Progenitor cell of endocrine pancreas (in vitro differentiated cells): ENCODE measurements around the gene SLC35B4. TPM values are rescaled to one million over a fixed set of nuclear protein-coding genes. Genes with fewer than 3 reads are reported as not detected.
"Not testable (repeated sequence)": the region's sequence is repeated elsewhere in the genome, so short reads cannot be mapped to it uniquely, and the experiment has no call there.

ENCODE experiments used
- DNase-seq: peaks from one replicate; pipeline ENCODE4 v3.0.0; 2021; ENCODE audit warnings: low spot score; ENCODE audit not compliant: unreplicated experiment
- H3K27ac Mint-ChIP-seq: 2 replicates; pipeline ENCODE4 v1.8.0; 2021; ENCODE audit warnings: mild to moderate bottlenecking, moderate library complexity, mixed read lengths
- H3K27me3 Mint-ChIP-seq: 2 replicates; pipeline ENCODE4 v1.8.0; 2021; ENCODE audit warnings: mixed read lengths
- H3K36me3 Mint-ChIP-seq: 2 replicates; pipeline ENCODE4 v1.8.0; 2022; ENCODE audit warnings: mixed read lengths; ENCODE audit not compliant: insufficient read depth
- H3K4me1 Mint-ChIP-seq: 2 replicates; pipeline ENCODE4 v1.8.0; 2021; ENCODE audit warnings: low read depth, mixed read lengths
- H3K4me3 Mint-ChIP-seq: 2 replicates; pipeline ENCODE4 v1.8.0; 2021; ENCODE audit warnings: low read depth, mild to moderate bottlenecking, moderate library complexity, mixed read lengths
- H3K9me3 Mint-ChIP-seq: 2 replicates; pipeline ENCODE4 v1.8.0; 2021; ENCODE audit warnings: low read depth, mixed read lengths
- total RNA-seq: library from RNA; stranded (reverse); gene quantifications from 2 replicates; pipeline ENCODE4 v1.2.1, GENCODE V29; 2021
- TF ChIP-seq, protein P1 (sequence below): fragments of 200-600 bp; sonication (generic); IDR thresholded peaks from one replicate; pipeline ENCODE4 v1.5.0; 2021; ENCODE audit warnings: antibody characterized with exemption, mild to moderate bottlenecking; ENCODE audit not compliant: unreplicated experiment

The SLC35B4 gene
- total RNA-seq, 1 donor from 2014 or later, result 34.2 TPM

DNA sequence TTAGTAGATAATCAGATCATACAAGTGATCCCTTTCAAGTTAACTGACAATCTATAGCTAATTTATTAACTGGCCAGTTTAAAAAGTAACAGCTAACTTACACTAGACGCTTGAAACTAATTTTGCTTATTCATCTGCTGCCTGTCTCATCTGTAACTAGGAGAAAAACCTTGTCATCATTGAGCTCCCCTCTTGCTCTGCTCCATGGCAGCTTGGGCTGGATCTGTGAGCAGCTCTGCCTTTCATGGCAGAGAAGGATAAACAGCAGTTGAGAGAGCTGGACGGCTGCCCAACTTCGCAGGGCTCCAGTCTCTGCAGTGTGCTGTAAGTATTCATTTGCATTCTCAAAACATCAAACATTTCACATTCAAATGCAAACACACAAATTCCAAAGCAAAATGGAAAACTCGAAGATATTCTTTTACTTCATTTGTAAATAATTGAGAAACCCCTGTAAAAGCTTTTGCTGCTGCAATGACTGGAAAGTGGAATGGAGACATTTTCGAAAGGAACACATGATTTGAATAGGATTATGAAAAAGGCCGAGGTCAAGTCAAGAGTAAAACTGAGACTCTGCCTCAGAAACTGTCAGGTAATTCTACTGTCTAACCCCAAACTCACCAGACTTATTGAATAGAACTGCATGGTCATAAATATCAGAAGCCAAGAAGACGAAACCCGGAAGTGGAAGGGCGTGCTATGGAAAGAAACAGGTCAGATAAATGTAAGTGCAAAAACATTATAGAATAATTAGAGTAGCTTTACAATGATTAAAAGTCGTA, 17.6 kb downstream of the SLC35B4 start:
- no peak for DNase-seq
- peaks cover 2% of the 10 kb centered on the region for H3K9me3 Mint-ChIP-seq
- no peak overlapping the region for H3K27ac Mint-ChIP-seq
- H3K27me3 Mint-ChIP-seq, result no peaks in the 10 kb centered on the region
- H3K36me3 Mint-ChIP-seq, result peaks cover 35% of the 10 kb centered on the region
- TF ChIP-seq, protein P1, sequence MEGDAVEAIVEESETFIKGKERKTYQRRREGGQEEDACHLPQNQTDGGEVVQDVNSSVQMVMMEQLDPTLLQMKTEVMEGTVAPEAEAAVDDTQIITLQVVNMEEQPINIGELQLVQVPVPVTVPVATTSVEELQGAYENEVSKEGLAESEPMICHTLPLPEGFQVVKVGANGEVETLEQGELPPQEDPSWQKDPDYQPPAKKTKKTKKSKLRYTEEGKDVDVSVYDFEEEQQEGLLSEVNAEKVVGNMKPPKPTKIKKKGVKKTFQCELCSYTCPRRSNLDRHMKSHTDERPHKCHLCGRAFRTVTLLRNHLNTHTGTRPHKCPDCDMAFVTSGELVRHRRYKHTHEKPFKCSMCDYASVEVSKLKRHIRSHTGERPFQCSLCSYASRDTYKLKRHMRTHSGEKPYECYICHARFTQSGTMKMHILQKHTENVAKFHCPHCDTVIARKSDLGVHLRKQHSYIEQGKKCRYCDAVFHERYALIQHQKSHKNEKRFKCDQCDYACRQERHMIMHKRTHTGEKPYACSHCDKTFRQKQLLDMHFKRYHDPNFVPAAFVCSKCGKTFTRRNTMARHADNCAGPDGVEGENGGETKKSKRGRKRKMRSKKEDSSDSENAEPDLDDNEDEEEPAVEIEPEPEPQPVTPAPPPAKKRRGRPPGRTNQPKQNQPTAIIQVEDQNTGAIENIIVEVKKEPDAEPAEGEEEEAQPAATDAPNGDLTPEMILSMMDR, result no peak
- no peaks in the 10 kb centered on the region for H3K4me1 Mint-ChIP-seq
- H3K4me3 Mint-ChIP-seq, result no peak overlapping the region

DNA sequence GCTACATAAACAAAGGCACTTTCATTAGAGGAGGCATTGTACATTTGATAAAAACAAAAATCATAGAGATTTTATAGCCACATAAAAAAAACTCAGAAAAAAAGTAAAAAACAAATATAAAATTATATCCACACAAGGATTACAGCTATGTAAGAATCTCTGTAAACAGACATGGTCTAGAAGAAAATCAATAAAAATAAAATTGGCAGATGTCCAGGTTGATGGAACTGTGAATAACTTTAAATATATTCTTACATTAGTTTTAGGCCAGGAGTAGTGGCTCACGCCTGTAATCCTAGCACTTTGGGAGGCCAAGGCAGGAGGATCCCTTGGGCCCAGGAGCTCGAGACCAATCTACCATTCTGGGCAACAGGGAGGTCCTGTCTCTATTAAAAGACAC, 19.2 kb downstream of the SLC35B4 start:
- Mint-ChIP-seq H3K4me3 (no peak overlapping the region), H3K36me3 (peaks cover 39% of the 10 kb centered on the region), H3K27ac (no peak overlapping the region), H3K4me1 (peaks cover 4% of the 10 kb centered on the region), H3K9me3 (peaks cover 2% of the 10 kb centered on the region), H3K27me3 (no peaks in the 10 kb centered on the region)
- DNase-seq, result no peak
- TF ChIP-seq, protein P1, result no peak

DNA sequence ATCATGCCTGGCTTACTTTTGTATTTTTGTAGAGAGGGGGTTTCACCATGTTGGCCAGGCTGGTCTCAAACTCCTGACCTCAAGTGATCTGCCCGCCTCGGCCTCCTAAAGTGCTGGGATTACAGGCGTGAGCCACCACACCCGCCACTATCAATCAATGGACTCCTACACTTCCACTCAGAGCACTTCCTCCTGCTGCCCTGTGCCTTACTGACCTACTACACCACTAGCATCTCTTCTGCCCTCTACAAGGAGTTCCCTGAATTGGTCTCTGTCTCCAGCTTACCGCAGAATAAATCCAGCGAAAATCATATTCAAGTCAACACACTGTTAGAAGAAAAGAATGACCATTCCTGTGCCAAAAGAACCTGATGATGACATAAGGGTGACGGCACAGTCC, 20.7 kb downstream of the SLC35B4 start:
- DNase-seq, H3K9me3 Mint-ChIP-seq, H3K27me3 Mint-ChIP-seq, H3K27ac Mint-ChIP-seq, H3K4me1 Mint-ChIP-seq, H3K4me3 Mint-ChIP-seq: not testable (repeated sequence)
- H3K36me3 Mint-ChIP-seq, result peaks cover 39% of the 10 kb centered on the region

DNA sequence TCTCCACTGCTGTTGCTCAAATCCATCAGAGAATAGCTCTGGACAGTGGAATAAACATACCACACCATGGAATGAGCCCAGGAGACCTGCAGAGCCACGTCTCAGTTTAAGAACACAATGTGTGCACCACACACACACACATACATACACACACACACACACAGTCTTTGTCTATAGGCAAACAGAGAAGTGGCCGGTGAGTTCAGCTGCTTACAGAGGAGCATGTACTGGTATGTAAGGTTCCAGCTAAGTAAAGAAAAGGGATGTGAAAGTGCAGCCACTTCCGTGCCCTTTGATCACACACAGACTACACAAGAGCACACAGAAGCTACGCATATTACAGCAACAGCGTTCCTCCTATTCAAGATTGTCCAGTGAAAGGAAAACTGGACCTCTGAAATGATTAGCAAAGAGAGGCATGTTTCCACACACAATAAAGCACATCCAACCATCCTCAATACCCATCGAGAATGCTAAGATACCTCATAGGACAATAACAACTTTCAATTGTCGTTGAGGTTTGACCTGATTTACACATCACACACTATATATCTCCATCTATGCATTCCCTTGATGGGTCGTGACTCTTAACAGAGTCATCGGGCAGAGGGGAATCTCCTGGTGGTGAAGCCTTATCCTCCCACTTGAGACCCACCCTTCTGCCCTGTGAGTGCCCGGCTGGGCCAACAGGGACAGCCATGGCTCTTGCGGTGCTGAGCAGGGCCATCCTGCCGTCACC, 23.6 kb downstream of the SLC35B4 start:
- peaks cover 13% of the 10 kb centered on the region for H3K4me1 Mint-ChIP-seq
- no peak overlapping the region for H3K27ac Mint-ChIP-seq
- peaks cover 34% of the 10 kb centered on the region for H3K36me3 Mint-ChIP-seq
- TF ChIP-seq, protein P1, result no peak
- peaks cover 2% of the 10 kb centered on the region for H3K9me3 Mint-ChIP-seq
- no peaks in the 10 kb centered on the region for H3K27me3 Mint-ChIP-seq
- no peak for DNase-seq
- no peak overlapping the region for H3K4me3 Mint-ChIP-seq

DNA sequence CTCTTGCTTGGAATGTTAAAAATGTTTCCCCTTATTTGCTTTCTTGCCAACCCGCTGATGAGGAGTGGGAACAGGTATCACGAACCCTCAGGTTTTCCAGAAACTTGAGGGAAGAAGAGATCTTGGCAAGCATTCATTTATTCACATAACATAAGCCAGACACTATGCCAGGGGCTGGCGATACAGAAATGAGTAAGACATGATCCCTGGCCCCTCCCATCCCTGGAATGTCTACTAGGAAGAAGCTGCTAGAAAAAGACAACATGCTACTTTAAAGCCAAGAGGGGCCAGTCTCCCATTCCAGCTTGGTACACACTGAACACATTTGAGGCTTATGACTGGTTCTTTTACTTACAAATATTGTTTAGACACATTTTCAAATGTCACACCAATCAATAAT, 26.4 kb downstream of the SLC35B4 start:
- no peak for DNase-seq
- Mint-ChIP-seq H3K27ac (no peak overlapping the region), H3K4me1 (peaks cover 13% of the 10 kb centered on the region), H3K4me3 (no peak overlapping the region), H3K9me3 (no peaks in the 10 kb centered on the region), H3K36me3 (peaks cover 22% of the 10 kb centered on the region), H3K27me3 (peaks cover 4% of the 10 kb centered on the region)
- TF ChIP-seq, protein P1, result no peak
